ENCODE results near the gene GUCA1C. TPM values are rescaled to one million over a fixed set of nuclear protein-coding genes. Genes with fewer than 3 reads are reported as not detected.

The GUCA1C gene
- polyA plus RNA-seq, 1 donor (not counting 4 experiments of a cell fraction or from before 2014, with no cell fraction given): 0.26 TPM

- Histone ChIP-seq H3K4me1 (ENCODE audit: control insufficient read depth, extremely low read depth, insufficient read depth, low read length) (peaks cover 2% of the 10 kb centered on the region), H3K9ac (ENCODE audit: control insufficient read depth, extremely low read depth, insufficient read depth, low read length) (no peak overlapping the region), H3K4me2 (ENCODE audit: control insufficient read depth, extremely low read depth, insufficient read depth, low read depth, low read length) (no peak overlapping the region), H4K20me1 (ENCODE audit: control insufficient read depth, extremely low read depth, insufficient read depth, low read length) (no peaks in the 10 kb centered on the region), H3K4me3 (ENCODE audit: control insufficient read depth in 2 of 3, extremely low read depth in 1 of 3, insufficient read depth in 2 of 3, low read depth in 1 of 3, low read length in 3 of 3) (no peak overlapping the region), H2AFZ (ENCODE audit: control insufficient read depth, low read length) (no peak overlapping the region), H3K9me3 (ENCODE audit: control insufficient read depth, low read depth, low read length) (no peaks in the 10 kb centered on the region), H3K27ac (ENCODE audit: control insufficient read depth, insufficient read depth, low read length) (no peak overlapping the region), H3K9me1 (ENCODE audit: control insufficient read depth, extremely low read depth, insufficient read depth, low read length) (no peaks in the 10 kb centered on the region), H3K27me3 (ENCODE audit: control insufficient read depth, extremely low read depth, insufficient read depth, low read length) (no peaks in the 10 kb centered on the region), H3K79me2 (ENCODE audit: control insufficient read depth, insufficient read depth, low read length) (no peaks in the 10 kb centered on the region), H3K36me3 (ENCODE audit: control insufficient read depth in 2 of 2, extremely low read depth in 1 of 2, insufficient read depth in 2 of 2, low read length in 2 of 2) (no peaks in the 10 kb centered on the region)
- dilution Hi-C loops (cut with MboI; ENCODE audit: extremely low pct_ligation_motif_present, low sequenced_read_pairs): no loop called here
- FAIRE-seq (no peak), DNase-seq (ENCODE audit: low read depth, low spot score) (no peak)
- no peak for TF ChIP-seq CTCF (optimal IDR thresholded peaks at IDR 0.05 in 1 of 3, IDR thresholded peaks at IDR 0.05 in 1 of 3, conservative IDR thresholded peaks at IDR 0.05 in 1 of 3; ENCODE audit: extremely low read depth in 1 of 3, insufficient read depth in 2 of 3, low read length in 3 of 3)
- TF ChIP-seq EZH2 (IDR thresholded peaks at IDR 0.05; ENCODE audit: low read length): no peak
Observed at GRCh38 chr3:108936924-108937689, 16.6 kb downstream of the GUCA1C start.

GRCh38 chr3:108931035-108931434 lies 22.6 kb downstream of the GUCA1C start:
- no peaks in the 10 kb centered on the region for H3K79me2 ChIP-seq (ENCODE audit: control insufficient read depth, insufficient read depth, low read length)
- H3K4me3 ChIP-seq (ENCODE audit: control insufficient read depth in 2 of 3, extremely low read depth in 1 of 3, insufficient read depth in 2 of 3, low read depth in 1 of 3, low read length in 3 of 3): no peak overlapping the region
- no peak overlapping the region for H3K4me2 ChIP-seq (ENCODE audit: control insufficient read depth, extremely low read depth, insufficient read depth, low read depth, low read length)
- FAIRE-seq: no peak
- no peak for TF ChIP-seq EZH2 (IDR thresholded peaks at IDR 0.05; ENCODE audit: low read length)
- no peaks in the 10 kb centered on the region for H3K4me1 ChIP-seq (ENCODE audit: control insufficient read depth, extremely low read depth, insufficient read depth, low read length)
- no peak overlapping the region for H3K9ac ChIP-seq (ENCODE audit: control insufficient read depth, extremely low read depth, insufficient read depth, low read length)
- peaks cover 4% of the 10 kb centered on the region for H3K27me3 ChIP-seq (ENCODE audit: control insufficient read depth, extremely low read depth, insufficient read depth, low read length)
- H3K27ac ChIP-seq (ENCODE audit: control insufficient read depth, insufficient read depth, low read length): no peak overlapping the region
- no peaks in the 10 kb centered on the region for H3K9me1 ChIP-seq (ENCODE audit: control insufficient read depth, extremely low read depth, insufficient read depth, low read length)
- no peaks in the 10 kb centered on the region for H4K20me1 ChIP-seq (ENCODE audit: control insufficient read depth, extremely low read depth, insufficient read depth, low read length)
- dilution Hi-C loops (cut with MboI; ENCODE audit: extremely low pct_ligation_motif_present, low sequenced_read_pairs): no loop called here
- H2AFZ ChIP-seq (ENCODE audit: control insufficient read depth, low read length): no peak overlapping the region
- H3K9me3 ChIP-seq (ENCODE audit: control insufficient read depth, low read depth, low read length): no peaks in the 10 kb centered on the region
- no peak for DNase-seq (ENCODE audit: low read depth, low spot score)
- H3K36me3 ChIP-seq (ENCODE audit: control insufficient read depth in 2 of 2, extremely low read depth in 1 of 2, insufficient read depth in 2 of 2, low read length in 2 of 2): no peaks in the 10 kb centered on the region
